Ishikawa (cell line): ENCODE results near the gene EGF.
A peak's percentile ranks its signal among the peaks of the same experiment; 100 is the strongest.

Source experiments
- CEBPB ChIP-seq: IDR thresholded peaks from 2 replicates; pipeline ENCODE4 v1.6.1; 2012
- EGR1 ChIP-seq: IDR thresholded peaks from 2 replicates; pipeline ENCODE4 v1.6.1; 2012
- EP300 ChIP-seq: IDR thresholded peaks from 2 replicates; pipeline ENCODE4 v1.6.1; 2012; ENCODE audit warnings: borderline replicate concordance
- RAD21 ChIP-seq: IDR thresholded peaks from 2 replicates; pipeline ENCODE4 v1.6.1; 2012; ENCODE audit warnings: low read depth
- REST ChIP-seq: IDR thresholded peaks from 2 replicates; pipeline ENCODE4 v1.6.1; 2012; ENCODE audit warnings: low read depth, mild to moderate bottlenecking
- TAF1 ChIP-seq: IDR thresholded peaks from 2 replicates; pipeline ENCODE4 v1.6.1; 2012; ENCODE audit warnings: low read depth, mild to moderate bottlenecking
- USF1 ChIP-seq: IDR thresholded peaks from 2 replicates; pipeline ENCODE4 v1.6.1; 2012

GRCh38 chr4:109998867-109999584 is 86.3 kb downstream of the EGF start:
- TF ChIP-seq EP300: no peak
- TF ChIP-seq REST: no peak
- TF ChIP-seq CEBPB: no peak
- no peak for TF ChIP-seq TAF1
- no peak for TF ChIP-seq EGR1
- TF ChIP-seq USF1: no peak
- TF ChIP-seq RAD21: peak; percentile 68
